ENCODE data around the gene FAN1. TPM values are rescaled to one million over a fixed set of nuclear protein-coding genes. Genes with fewer than 3 reads are reported as not detected.

FAN1 gene
- total and polyA plus RNA-seq, 2 donors (not counting 1 experiment from before 2014, with no cell fraction given) = 10.6 to 21.3 TPM

DNA sequence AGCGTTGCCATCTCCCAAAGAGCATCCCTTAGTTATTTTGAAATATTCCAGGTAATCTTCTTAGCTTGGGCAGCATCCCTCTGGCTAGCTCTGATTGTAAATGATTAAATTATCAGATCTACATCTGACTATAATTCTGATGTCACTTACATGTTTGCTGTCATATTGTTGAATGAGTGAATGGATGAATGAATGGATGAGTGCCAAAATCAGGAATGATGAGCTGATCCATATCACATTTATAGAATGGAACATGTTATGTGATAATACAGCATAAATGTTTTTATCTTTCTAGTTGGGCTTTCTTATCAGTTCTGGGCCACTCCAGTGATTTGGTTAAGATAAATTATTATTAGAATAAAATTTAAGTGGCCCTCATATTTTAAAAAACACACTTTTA is 14.0 kb downstream of the FAN1 start:
- Histone ChIP-seq H3K9me3 (ENCODE audit: control extremely low read depth in 1 of 3, control insufficient read depth in 2 of 3, insufficient read depth in 1 of 3, low read length in 2 of 3) (no peaks in the 10 kb centered on the region), H3K4me3 (ENCODE audit: control extremely low read depth in 1 of 5, extremely low read depth in 1 of 5, insufficient read depth in 1 of 5, low read depth in 2 of 5, low read length in 4 of 5) (no peak overlapping the region), H3K4me1 (ENCODE audit: control insufficient read depth in 2 of 2, insufficient read depth in 2 of 2, low read length in 2 of 2) (no peaks in the 10 kb centered on the region), H3K27ac (ENCODE audit: low read length in 2 of 2) (no peak overlapping the region), H3K9ac (ENCODE audit: low read length) (no peak overlapping the region), H3K79me2 (ENCODE audit: control insufficient read depth, insufficient read depth, low read length) (no peaks in the 10 kb centered on the region), H3K36me3 (replicated peaks in 1 of 2; ENCODE audit: control extremely low read depth in 1 of 2, control insufficient read depth in 1 of 2, extremely low read depth in 1 of 2, insufficient read depth in 2 of 2, low read length in 1 of 2) (peaks cover 2 to 24% of the 10 kb centered on the region in 2 experiments), H3K4me2 (replicated peaks; ENCODE audit: low read depth, low read length, poor library complexity, severe bottlenecking) (no peak overlapping the region), H3K27me3 (replicated peaks in 1 of 4; ENCODE audit: control extremely low read depth in 1 of 4, control insufficient read depth in 3 of 4, insufficient read depth in 4 of 4, low read length in 3 of 4) (no peaks in the 10 kb centered on the region), H4K20me1 (ENCODE audit: control insufficient read depth, insufficient read depth, low read length, poor library complexity, severe bottlenecking) (no peaks in the 10 kb centered on the region), H2AFZ (ENCODE audit: insufficient read depth, low read depth, low read length, poor library complexity, severe bottlenecking) (no peak overlapping the region)
- no peak for TF ChIP-seq EZH2 (IDR thresholded peaks at IDR 0.05; ENCODE audit: borderline replicate concordance, insufficient read depth, low read depth, low read length, poor library complexity, severe bottlenecking)
- TF ChIP-seq, protein P1, sequence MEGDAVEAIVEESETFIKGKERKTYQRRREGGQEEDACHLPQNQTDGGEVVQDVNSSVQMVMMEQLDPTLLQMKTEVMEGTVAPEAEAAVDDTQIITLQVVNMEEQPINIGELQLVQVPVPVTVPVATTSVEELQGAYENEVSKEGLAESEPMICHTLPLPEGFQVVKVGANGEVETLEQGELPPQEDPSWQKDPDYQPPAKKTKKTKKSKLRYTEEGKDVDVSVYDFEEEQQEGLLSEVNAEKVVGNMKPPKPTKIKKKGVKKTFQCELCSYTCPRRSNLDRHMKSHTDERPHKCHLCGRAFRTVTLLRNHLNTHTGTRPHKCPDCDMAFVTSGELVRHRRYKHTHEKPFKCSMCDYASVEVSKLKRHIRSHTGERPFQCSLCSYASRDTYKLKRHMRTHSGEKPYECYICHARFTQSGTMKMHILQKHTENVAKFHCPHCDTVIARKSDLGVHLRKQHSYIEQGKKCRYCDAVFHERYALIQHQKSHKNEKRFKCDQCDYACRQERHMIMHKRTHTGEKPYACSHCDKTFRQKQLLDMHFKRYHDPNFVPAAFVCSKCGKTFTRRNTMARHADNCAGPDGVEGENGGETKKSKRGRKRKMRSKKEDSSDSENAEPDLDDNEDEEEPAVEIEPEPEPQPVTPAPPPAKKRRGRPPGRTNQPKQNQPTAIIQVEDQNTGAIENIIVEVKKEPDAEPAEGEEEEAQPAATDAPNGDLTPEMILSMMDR (IDR thresholded peaks at IDR 0.05) = no peak
- CTCF ChIA-PET = interaction anchor here (1.3 kb wide), 1 partner anchor 212 kb away, joined by 6 read pairs; no protein-coding TSS in a partner anchor
- intact Hi-C loops (cut with micrococcal nuclease) = no loop called here
- Mint-ChIP-seq H3K4me3 (no peak overlapping the region), H3K27me3 (no peaks in the 10 kb centered on the region), H3K4me1 (peaks cover 3% of the 10 kb centered on the region), H3K27ac (no peak overlapping the region), H3K9me3 (ENCODE audit: insufficient read depth) (no peaks in the 10 kb centered on the region)
- WGBS (ENCODE audit: insufficient coverage) = no CpG with 5 or more reads among the region's 1 CpG
- ATAC-seq (ENCODE audit: low read depth) (no peak), DNase-seq (no peak)
- POLR2A ChIA-PET = no interaction called here

DNA sequence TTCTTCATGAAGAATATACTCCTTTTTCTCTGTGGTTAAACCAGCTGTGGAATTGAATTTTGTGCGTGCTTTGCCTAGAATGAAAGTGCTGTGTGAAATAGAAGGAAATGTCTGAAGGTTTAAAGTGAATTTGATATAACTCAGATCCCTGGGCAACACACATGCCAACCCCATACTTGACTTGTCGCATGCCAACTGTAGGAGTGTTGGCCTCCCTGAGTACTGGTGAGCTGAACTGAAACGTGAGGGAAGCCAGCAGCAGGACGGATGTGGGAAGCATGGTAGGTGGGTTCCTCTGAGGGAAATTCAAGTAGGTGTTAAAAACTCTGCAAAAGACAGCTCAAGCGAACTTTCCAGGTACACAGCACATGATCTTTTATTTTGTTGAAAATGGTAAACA is 14.7 kb downstream of the FAN1 start:
- ATAC-seq (ENCODE audit: low read depth) (no peak), DNase-seq (no peak)
- CTCF ChIA-PET = interaction anchor here (1.3 kb wide), 1 partner anchor 211 kb away, joined by 6 read pairs; no protein-coding TSS in a partner anchor
- Mint-ChIP-seq H3K27me3 (no peaks in the 10 kb centered on the region), H3K4me3 (no peak overlapping the region), H3K27ac (no peak overlapping the region), H3K9me3 (ENCODE audit: insufficient read depth) (no peaks in the 10 kb centered on the region), H3K4me1 (peaks cover 3% of the 10 kb centered on the region)
- H3K9ac ChIP-seq (ENCODE audit: low read length) = no peak overlapping the region
- H3K79me2 ChIP-seq (ENCODE audit: control insufficient read depth, insufficient read depth, low read length) = no peaks in the 10 kb centered on the region
- no peak overlapping the region for H3K4me2 ChIP-seq (replicated peaks; ENCODE audit: low read depth, low read length, poor library complexity, severe bottlenecking)
- no peak overlapping the region for H3K4me3 ChIP-seq (ENCODE audit: control extremely low read depth in 1 of 5, extremely low read depth in 1 of 5, insufficient read depth in 1 of 5, low read depth in 2 of 5, low read length in 4 of 5)
- POLR2A ChIA-PET = interaction anchor here (0.6 kb wide), 1 partner anchor 14 kb away, joined by 9 read pairs; no protein-coding TSS in a partner anchor
- intact Hi-C loops (cut with micrococcal nuclease) = no loop called here
- H3K27me3 ChIP-seq (replicated peaks in 1 of 4; ENCODE audit: control extremely low read depth in 1 of 4, control insufficient read depth in 3 of 4, insufficient read depth in 4 of 4, low read length in 3 of 4) = no peaks in the 10 kb centered on the region
- TF ChIP-seq EZH2 (IDR thresholded peaks at IDR 0.05; ENCODE audit: borderline replicate concordance, insufficient read depth, low read depth, low read length, poor library complexity, severe bottlenecking) = no peak
- TF ChIP-seq, protein P1 (IDR thresholded peaks at IDR 0.05) = no peak
- WGBS (ENCODE audit: insufficient coverage) = no CpG with 5 or more reads among the region's 5 CpGs
- H3K27ac ChIP-seq (ENCODE audit: low read length in 2 of 2) = no peak overlapping the region
- peaks cover 2 to 24% of the 10 kb centered on the region in 2 experiments for H3K36me3 ChIP-seq (replicated peaks in 1 of 2; ENCODE audit: control extremely low read depth in 1 of 2, control insufficient read depth in 1 of 2, extremely low read depth in 1 of 2, insufficient read depth in 2 of 2, low read length in 1 of 2)
- H3K9me3 ChIP-seq (ENCODE audit: control extremely low read depth in 1 of 3, control insufficient read depth in 2 of 3, insufficient read depth in 1 of 3, low read length in 2 of 3) = no peaks in the 10 kb centered on the region
- no peaks in the 10 kb centered on the region for H4K20me1 ChIP-seq (ENCODE audit: control insufficient read depth, insufficient read depth, low read length, poor library complexity, severe bottlenecking)
- H3K4me1 ChIP-seq (ENCODE audit: control insufficient read depth in 2 of 2, insufficient read depth in 2 of 2, low read length in 2 of 2) = no peaks in the 10 kb centered on the region
- H2AFZ ChIP-seq (ENCODE audit: insufficient read depth, low read depth, low read length, poor library complexity, severe bottlenecking) = no peak overlapping the region

Data from B cell (primary cell).